GM23338 (cell line): Measurements from ENCODE around the gene PALMD. TPM values are rescaled to one million over a fixed set of nuclear protein-coding genes. Genes with fewer than 3 reads are reported as not detected.

ENCODE experiments used
- ATAC-seq: fragments of 200-7000 bp; cut with Tn5 transposase; 3 replicates; pipeline ENCODE4 v1.9.1; 2020
- DNase-seq: peaks from one replicate; pipeline ENCODE4 v3.0.0-alpha.2; 2015; ENCODE audit warnings: low spot score
- H2AFZ ChIP-seq: fragments of 200-600 bp; sonication (generic); 2 replicates; pipeline ENCODE4 v1.8.0; 2016; ENCODE audit warnings: antibody characterized with exemption, mild to moderate bottlenecking, moderate library complexity
- H3F3A ChIP-seq: fragments of 200-600 bp; sonication (generic); replicated peaks from 2 replicates; pipeline ENCODE4 v1.8.0; 2017; ENCODE audit warnings: antibody characterized with exemption, mixed run types, low read depth
- H3K27ac ChIP-seq: fragments of 200-600 bp; sonication (generic); 2 replicates; pipeline ENCODE4 v1.6.1; 2016; ENCODE audit warnings: low read depth
- H3K27me3 ChIP-seq: fragments of 200-600 bp; sonication (generic); 2 replicates; pipeline ENCODE4 v1.8.0; 2016; ENCODE audit warnings: mild to moderate bottlenecking, mixed run types, moderate library complexity; ENCODE audit not compliant: insufficient read depth
- H3K36me3 ChIP-seq: fragments of 200-600 bp; sonication (generic); 2 replicates; pipeline ENCODE4 v1.8.0; 2016; ENCODE audit warnings: mild to moderate bottlenecking; ENCODE audit not compliant: insufficient read depth
- H3K4me1 ChIP-seq: fragments of 200-600 bp; sonication (generic); 2 replicates; pipeline ENCODE4 v1.8.0; 2016; ENCODE audit warnings: mild to moderate bottlenecking, moderate library complexity; ENCODE audit not compliant: insufficient read depth
- H3K4me2 ChIP-seq: fragments of 200-600 bp; sonication (generic); 2 replicates; pipeline ENCODE4 v1.7.1; 2017; ENCODE audit warnings: mixed run types
- H3K4me3 ChIP-seq: fragments of 200-600 bp; sonication (generic); 2 replicates; pipeline ENCODE4 v1.6.1; 2016; ENCODE audit warnings: mixed run types
- H3K79me2 ChIP-seq: fragments of 200-600 bp; sonication (generic); replicated peaks from 2 replicates; pipeline ENCODE4 v1.8.0; 2017; ENCODE audit warnings: mild to moderate bottlenecking; ENCODE audit not compliant: insufficient read depth
- H3K9me2 ChIP-seq: fragments of 200-600 bp; sonication (generic); 2 replicates; pipeline ENCODE4 v1.8.0; 2017; ENCODE audit not compliant: insufficient read depth
- H4K20me1 ChIP-seq: fragments of 200-600 bp; sonication (generic); replicated peaks from 2 replicates; pipeline ENCODE4 v1.8.0; 2017; ENCODE audit warnings: mild to moderate bottlenecking; ENCODE audit not compliant: insufficient read depth
- H3K27ac Mint-ChIP-seq: 2 replicates; pipeline ENCODE4 v1.8.0; 2020; ENCODE audit warnings: inconsistent platforms, mild to moderate bottlenecking, moderate library complexity, mixed read lengths
- H3K27me3 Mint-ChIP-seq: 3 replicates; pipeline ENCODE4 v1.8.0; 2022; ENCODE audit warnings: low read depth, mild to moderate bottlenecking, moderate library complexity, mixed read lengths, inconsistent platforms; ENCODE audit not compliant: insufficient read depth, poor library complexity
- H3K36me3 Mint-ChIP-seq: 3 replicates; pipeline ENCODE4 v1.8.0; 2021; ENCODE audit warnings: low read depth, mild to moderate bottlenecking, inconsistent platforms, moderate library complexity, mixed read lengths
- H3K4me1 Mint-ChIP-seq: 3 replicates; pipeline ENCODE4 v1.8.0; 2020; ENCODE audit warnings: mild to moderate bottlenecking, inconsistent platforms, mixed read lengths
- H3K4me3 Mint-ChIP-seq: 3 replicates; pipeline ENCODE4 v1.8.0; 2021; ENCODE audit warnings: moderate library complexity, mild to moderate bottlenecking, inconsistent platforms, mixed read lengths
- H3K9me3 Mint-ChIP-seq: 3 replicates; pipeline ENCODE4 v1.8.0; 2020; ENCODE audit warnings: moderate library complexity, mild to moderate bottlenecking, inconsistent platforms, mixed read lengths
- CREB1 ChIP-seq: fragments of 250-450 bp; sonication (Bioruptor Pico); IDR thresholded peaks from 2 replicates; pipeline ENCODE4 v1.5.0; 2020; ENCODE audit warnings: low read depth, mild to moderate bottlenecking, moderate library complexity
- EZH2 ChIP-seq: fragments of 200-600 bp; sonication (generic); IDR thresholded peaks from one replicate; pipeline ENCODE4 v1.8.0; 2017; ENCODE audit warnings: antibody characterized with exemption, mild to moderate bottlenecking, low read depth; ENCODE audit not compliant: unreplicated experiment
- EZH2phosphoT487 ChIP-seq: fragments of 200-600 bp; sonication (generic); IDR thresholded peaks from one replicate; pipeline ENCODE4 v1.8.1; 2018; ENCODE audit warnings: antibody characterized with exemption; ENCODE audit not compliant: unreplicated experiment
- JUNB ChIP-seq: IDR thresholded peaks from one replicate; pipeline ENCODE4 v1.6.1; 2016; ENCODE audit warnings: antibody characterized with exemption; ENCODE audit not compliant: unreplicated experiment
- NANOG ChIP-seq: IDR thresholded peaks from 2 replicates; pipeline ENCODE4 v1.6.1; 2016; ENCODE audit warnings: antibody characterized with exemption, borderline replicate concordance
- POLR2AphosphoS5 ChIP-seq: IDR thresholded peaks from 2 replicates; pipeline ENCODE4 v1.6.1; 2016; ENCODE audit warnings: antibody characterized with exemption, low read depth
- STAT1 ChIP-seq: IDR thresholded peaks from one replicate; pipeline ENCODE4 v1.6.1; 2016; ENCODE audit warnings: antibody characterized with exemption; ENCODE audit not compliant: unreplicated experiment
- ZNF114 ChIP-seq: fragments of 250-450 bp; sonication (Bioruptor Pico); IDR thresholded peaks from 2 replicates; pipeline ENCODE4 v1.5.0; 2020; ENCODE audit warnings: mild to moderate bottlenecking, moderate library complexity
- ZNF331 ChIP-seq: fragments of 250-450 bp; sonication (Bioruptor Pico); IDR thresholded peaks from 2 replicates; pipeline ENCODE4 v1.5.0; 2020; ENCODE audit warnings: low read depth, mild to moderate bottlenecking, moderate library complexity
- polyA plus RNA-seq: library from polyadenylated mRNA; unstranded; fragments of >200 nt; fragmentation: Nextera tagmentation; extraction: Ambion mirVana; gene quantifications from 2 replicates; pipeline ENCODE4 v1.2.1, GENCODE V29; 2016
- total RNA-seq: library from RNA; depleted of rRNA; stranded (reverse); fragments of >200 nt; shearing (Covaris generic); gene quantifications from 2 replicates; pipeline ENCODE4 v1.2.3, GENCODE V29; 2014
- TF ChIP-seq, protein P1 (sequence below): IDR thresholded peaks from one replicate; pipeline ENCODE4 v1.6.1; 2018; ENCODE audit warnings: antibody characterized with exemption; ENCODE audit not compliant: unreplicated experiment
- TF ChIP-seq, protein P2 (sequence below): fragments of 250-450 bp; sonication (Bioruptor Pico); IDR thresholded peaks from 2 replicates; pipeline ENCODE4 v1.5.0; 2020; ENCODE audit warnings: mild to moderate bottlenecking, moderate library complexity
- TF ChIP-seq, protein P3 (sequence below), 2 experiments: fragments of 200-600 bp in 1 of 2; sonication (generic) in 1 of 2; conservative IDR thresholded peaks; 2 replicates each; pipeline versions ENCODE4 v1.5.1 to v1.6.1; 2016 to 2017; ENCODE audit warnings: antibody characterized with exemption in 2 of 2, low read depth in 2 of 2, mild to moderate bottlenecking in 2 of 2, moderate library complexity in 1 of 2
- TF ChIP-seq, protein P4 (sequence below): IDR thresholded peaks from 2 replicates; pipeline ENCODE4 v1.6.1; 2016; ENCODE audit warnings: antibody characterized with exemption

Gene PALMD
- total and polyA plus RNA-seq, 2 experiments from 2014 or later = not detected

DNA sequence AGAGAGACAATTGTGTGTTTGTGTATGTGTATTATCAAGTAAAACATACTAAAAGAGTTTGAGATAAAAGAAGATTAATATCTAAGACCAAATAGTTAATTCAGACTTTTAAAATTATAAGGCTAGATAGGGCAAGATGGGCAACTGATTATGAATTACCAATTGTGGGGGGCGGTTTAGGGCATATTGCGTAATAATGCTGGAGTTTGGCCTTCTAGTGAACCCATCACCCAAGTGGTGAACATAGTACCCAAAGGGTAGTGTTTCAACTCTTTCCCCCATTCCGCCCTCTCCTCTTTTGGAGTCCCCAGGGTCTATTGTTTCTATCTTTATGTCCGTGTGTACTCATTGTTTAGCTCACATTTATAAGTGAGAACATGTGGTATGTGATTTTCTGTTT lies 65.1 kb downstream of the PALMD start:
- H3K4me3 ChIP-seq = no peak overlapping the region
- no peaks in the 10 kb centered on the region for H3K9me2 ChIP-seq
- H3K27ac ChIP-seq = no peak overlapping the region
- no peak overlapping the region for H3K4me2 ChIP-seq
- H3K27me3 ChIP-seq = no peaks in the 10 kb centered on the region
- no peak for ATAC-seq
- H3K4me3 Mint-ChIP-seq = no peak overlapping the region
- H4K20me1 ChIP-seq = no peaks in the 10 kb centered on the region
- H3K4me1 Mint-ChIP-seq = no peaks in the 10 kb centered on the region
- peaks cover 2% of the 10 kb centered on the region for H3K27me3 Mint-ChIP-seq
- no peak overlapping the region for H2AFZ ChIP-seq
- DNase-seq = no peak
- H3F3A ChIP-seq = no peaks in the 10 kb centered on the region
- no peaks in the 10 kb centered on the region for H3K36me3 ChIP-seq
- H3K4me1 ChIP-seq = no peaks in the 10 kb centered on the region
- no peak overlapping the region for H3K27ac Mint-ChIP-seq
- no peak for TF ChIP-seq STAT1
- TF ChIP-seq ZNF114 (CRISPR knock-in tag) = no peak
- TF ChIP-seq NANOG = no peak
- no peak for TF ChIP-seq CREB1 (CRISPR knock-in tag)
- TF ChIP-seq ZNF331 = no peak
- TF ChIP-seq, protein P1, sequence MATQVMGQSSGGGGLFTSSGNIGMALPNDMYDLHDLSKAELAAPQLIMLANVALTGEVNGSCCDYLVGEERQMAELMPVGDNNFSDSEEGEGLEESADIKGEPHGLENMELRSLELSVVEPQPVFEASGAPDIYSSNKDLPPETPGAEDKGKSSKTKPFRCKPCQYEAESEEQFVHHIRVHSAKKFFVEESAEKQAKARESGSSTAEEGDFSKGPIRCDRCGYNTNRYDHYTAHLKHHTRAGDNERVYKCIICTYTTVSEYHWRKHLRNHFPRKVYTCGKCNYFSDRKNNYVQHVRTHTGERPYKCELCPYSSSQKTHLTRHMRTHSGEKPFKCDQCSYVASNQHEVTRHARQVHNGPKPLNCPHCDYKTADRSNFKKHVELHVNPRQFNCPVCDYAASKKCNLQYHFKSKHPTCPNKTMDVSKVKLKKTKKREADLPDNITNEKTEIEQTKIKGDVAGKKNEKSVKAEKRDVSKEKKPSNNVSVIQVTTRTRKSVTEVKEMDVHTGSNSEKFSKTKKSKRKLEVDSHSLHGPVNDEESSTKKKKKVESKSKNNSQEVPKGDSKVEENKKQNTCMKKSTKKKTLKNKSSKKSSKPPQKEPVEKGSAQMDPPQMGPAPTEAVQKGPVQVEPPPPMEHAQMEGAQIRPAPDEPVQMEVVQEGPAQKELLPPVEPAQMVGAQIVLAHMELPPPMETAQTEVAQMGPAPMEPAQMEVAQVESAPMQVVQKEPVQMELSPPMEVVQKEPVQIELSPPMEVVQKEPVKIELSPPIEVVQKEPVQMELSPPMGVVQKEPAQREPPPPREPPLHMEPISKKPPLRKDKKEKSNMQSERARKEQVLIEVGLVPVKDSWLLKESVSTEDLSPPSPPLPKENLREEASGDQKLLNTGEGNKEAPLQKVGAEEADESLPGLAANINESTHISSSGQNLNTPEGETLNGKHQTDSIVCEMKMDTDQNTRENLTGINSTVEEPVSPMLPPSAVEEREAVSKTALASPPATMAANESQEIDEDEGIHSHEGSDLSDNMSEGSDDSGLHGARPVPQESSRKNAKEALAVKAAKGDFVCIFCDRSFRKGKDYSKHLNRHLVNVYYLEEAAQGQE = no peak
- no peak for TF ChIP-seq EZH2phosphoT487
- TF ChIP-seq POLR2AphosphoS5 = no peak
- TF ChIP-seq, protein P2, sequence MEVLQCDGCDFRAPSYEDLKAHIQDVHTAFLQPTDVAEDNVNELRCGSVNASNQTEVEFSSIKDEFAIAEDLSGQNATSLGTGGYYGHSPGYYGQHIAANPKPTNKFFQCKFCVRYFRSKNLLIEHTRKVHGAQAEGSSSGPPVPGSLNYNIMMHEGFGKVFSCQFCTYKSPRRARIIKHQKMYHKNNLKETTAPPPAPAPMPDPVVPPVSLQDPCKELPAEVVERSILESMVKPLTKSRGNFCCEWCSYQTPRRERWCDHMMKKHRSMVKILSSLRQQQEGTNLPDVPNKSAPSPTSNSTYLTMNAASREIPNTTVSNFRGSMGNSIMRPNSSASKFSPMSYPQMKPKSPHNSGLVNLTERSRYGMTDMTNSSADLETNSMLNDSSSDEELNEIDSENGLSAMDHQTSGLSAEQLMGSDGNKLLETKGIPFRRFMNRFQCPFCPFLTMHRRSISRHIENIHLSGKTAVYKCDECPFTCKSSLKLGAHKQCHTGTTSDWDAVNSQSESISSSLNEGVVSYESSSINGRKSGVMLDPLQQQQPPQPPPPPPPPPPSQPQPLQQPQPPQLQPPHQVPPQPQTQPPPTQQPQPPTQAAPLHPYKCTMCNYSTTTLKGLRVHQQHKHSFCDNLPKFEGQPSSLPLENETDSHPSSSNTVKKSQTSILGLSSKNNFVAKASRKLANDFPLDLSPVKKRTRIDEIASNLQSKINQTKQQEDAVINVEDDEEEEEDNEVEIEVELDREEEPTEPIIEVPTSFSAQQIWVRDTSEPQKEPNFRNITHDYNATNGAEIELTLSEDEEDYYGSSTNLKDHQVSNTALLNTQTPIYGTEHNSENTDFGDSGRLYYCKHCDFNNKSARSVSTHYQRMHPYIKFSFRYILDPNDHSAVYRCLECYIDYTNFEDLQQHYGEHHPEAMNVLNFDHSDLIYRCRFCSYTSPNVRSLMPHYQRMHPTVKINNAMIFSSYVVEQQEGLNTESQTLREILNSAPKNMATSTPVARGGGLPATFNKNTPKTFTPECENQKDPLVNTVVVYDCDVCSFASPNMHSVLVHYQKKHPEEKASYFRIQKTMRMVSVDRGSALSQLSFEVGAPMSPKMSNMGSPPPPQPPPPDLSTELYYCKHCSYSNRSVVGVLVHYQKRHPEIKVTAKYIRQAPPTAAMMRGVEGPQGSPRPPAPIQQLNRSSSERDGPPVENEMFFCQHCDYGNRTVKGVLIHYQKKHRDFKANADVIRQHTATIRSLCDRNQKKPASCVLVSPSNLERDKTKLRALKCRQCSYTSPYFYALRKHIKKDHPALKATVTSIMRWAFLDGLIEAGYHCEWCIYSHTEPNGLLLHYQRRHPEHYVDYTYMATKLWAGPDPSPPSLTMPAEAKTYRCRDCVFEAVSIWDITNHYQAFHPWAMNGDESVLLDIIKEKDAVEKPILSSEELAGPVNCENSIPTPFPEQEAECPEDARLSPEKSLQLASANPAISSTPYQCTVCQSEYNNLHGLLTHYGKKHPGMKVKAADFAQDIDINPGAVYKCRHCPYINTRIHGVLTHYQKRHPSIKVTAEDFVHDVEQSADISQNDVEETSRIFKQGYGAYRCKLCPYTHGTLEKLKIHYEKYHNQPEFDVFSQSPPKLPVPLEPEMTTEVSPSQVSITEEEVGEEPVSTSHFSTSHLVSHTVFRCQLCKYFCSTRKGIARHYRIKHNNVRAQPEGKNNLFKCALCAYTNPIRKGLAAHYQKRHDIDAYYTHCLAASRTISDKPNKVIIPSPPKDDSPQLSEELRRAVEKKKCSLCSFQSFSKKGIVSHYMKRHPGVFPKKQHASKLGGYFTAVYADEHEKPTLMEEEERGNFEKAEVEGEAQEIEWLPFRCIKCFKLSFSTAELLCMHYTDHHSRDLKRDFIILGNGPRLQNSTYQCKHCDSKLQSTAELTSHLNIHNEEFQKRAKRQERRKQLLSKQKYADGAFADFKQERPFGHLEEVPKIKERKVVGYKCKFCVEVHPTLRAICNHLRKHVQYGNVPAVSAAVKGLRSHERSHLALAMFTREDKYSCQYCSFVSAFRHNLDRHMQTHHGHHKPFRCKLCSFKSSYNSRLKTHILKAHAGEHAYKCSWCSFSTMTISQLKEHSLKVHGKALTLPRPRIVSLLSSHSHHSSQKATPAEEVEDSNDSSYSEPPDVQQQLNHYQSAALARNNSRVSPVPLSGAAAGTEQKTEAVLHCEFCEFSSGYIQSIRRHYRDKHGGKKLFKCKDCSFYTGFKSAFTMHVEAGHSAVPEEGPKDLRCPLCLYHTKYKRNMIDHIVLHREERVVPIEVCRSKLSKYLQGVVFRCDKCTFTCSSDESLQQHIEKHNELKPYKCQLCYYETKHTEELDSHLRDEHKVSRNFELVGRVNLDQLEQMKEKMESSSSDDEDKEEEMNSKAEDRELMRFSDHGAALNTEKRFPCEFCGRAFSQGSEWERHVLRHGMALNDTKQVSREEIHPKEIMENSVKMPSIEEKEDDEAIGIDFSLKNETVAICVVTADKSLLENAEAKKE (CRISPR knock-in tag) = no peak
- TF ChIP-seq, protein P3, sequence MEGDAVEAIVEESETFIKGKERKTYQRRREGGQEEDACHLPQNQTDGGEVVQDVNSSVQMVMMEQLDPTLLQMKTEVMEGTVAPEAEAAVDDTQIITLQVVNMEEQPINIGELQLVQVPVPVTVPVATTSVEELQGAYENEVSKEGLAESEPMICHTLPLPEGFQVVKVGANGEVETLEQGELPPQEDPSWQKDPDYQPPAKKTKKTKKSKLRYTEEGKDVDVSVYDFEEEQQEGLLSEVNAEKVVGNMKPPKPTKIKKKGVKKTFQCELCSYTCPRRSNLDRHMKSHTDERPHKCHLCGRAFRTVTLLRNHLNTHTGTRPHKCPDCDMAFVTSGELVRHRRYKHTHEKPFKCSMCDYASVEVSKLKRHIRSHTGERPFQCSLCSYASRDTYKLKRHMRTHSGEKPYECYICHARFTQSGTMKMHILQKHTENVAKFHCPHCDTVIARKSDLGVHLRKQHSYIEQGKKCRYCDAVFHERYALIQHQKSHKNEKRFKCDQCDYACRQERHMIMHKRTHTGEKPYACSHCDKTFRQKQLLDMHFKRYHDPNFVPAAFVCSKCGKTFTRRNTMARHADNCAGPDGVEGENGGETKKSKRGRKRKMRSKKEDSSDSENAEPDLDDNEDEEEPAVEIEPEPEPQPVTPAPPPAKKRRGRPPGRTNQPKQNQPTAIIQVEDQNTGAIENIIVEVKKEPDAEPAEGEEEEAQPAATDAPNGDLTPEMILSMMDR (conservative IDR thresholded peaks at IDR 0.05; ENCODE audit: low read depth in 2 of 2) = no peak
- TF ChIP-seq, protein P4, sequence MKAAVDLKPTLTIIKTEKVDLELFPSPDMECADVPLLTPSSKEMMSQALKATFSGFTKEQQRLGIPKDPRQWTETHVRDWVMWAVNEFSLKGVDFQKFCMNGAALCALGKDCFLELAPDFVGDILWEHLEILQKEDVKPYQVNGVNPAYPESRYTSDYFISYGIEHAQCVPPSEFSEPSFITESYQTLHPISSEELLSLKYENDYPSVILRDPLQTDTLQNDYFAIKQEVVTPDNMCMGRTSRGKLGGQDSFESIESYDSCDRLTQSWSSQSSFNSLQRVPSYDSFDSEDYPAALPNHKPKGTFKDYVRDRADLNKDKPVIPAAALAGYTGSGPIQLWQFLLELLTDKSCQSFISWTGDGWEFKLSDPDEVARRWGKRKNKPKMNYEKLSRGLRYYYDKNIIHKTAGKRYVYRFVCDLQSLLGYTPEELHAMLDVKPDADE = no peak
- no peak for TF ChIP-seq EZH2
- no peak for TF ChIP-seq JUNB
- no peaks in the 10 kb centered on the region for H3K79me2 ChIP-seq
- H3K36me3 Mint-ChIP-seq = peaks cover 4% of the 10 kb centered on the region; the same call in 1 of the 3 replicates
- H3K9me3 Mint-ChIP-seq = no peaks in the 10 kb centered on the region
